Measurements from ENCODE around the gene C3AR1. TPM values are rescaled to one million over a fixed set of nuclear protein-coding genes. Genes with fewer than 3 reads are reported as not detected.
"Not testable (repeated sequence)": the region's sequence is repeated elsewhere in the genome, so short reads cannot be mapped to it uniquely, and the experiment has no call there.

Gene C3AR1
- total and polyA plus RNA-seq, 5 donors, result 2.4 to 9.6 (median 7.3) TPM

DNA sequence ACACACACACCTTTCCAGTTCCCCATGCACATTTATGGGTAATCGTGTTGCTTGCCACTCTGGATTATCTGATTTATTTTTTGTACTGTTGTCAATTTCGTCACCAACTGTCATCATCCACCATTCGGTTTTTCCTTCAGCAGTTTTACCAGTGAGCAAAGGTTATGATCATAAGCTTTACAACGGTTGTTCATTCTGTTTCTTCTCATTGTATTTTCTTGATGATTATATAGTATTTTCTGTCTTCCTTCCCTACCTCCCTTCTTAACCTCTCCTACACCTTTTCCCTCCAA lies 16.6 kb upstream of the C3AR1 start:
- no peak for ATAC-seq
- H3K4me1 ChIP-seq (ENCODE audit: control insufficient read depth, insufficient read depth, low read length), result peaks cover 1% of the 10 kb centered on the region
- intact Hi-C loops (cut with DNase I), result loop anchor here in 1 of 4 donors (5.0 kb wide), 1 partner anchor 40 kb away; no protein-coding TSS in a partner anchor

DNA sequence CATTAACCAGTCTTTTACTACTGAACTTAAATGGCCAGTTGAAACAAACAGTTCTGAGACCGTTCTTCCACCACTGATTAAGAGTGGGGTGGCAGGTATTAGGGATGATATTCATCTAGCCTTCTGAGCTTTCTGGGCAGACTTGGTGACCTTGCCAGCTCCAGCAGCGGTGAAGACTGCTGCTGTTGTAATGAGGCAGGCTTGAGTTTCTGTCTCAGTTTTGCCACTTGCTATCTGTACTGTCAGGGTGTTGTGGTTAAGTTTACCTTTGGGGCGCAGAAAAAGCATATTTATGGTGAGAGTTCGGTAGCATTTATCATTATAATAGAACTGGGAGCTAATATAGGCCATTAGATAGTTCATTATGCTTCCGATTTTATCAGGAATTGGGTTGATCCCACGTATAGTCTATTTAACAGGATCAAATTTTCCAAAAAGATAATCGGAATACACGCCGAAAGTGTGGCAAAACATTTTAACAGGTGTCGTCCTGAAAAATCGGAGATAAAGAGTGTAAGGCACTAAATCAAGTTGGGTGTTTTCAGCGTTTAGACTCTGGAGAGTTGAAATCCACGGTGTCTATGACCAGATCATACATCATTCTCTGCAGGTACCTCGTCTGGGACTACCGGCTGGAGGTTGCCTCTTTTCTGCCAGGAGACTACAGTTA lies 15.2 kb upstream of the C3AR1 start:
- no peaks in the 10 kb centered on the region for H3K4me1 ChIP-seq (ENCODE audit: control insufficient read depth, insufficient read depth, low read length)
- peak overlapping the region; percentile 68 for H3K4me3 ChIP-seq (ENCODE audit: low read length)
- intact Hi-C loops (cut with DNase I), result loop anchor here in 1 of 4 donors (5.0 kb wide), 1 partner anchor 39 kb away; no protein-coding TSS in a partner anchor
- no peaks in the 10 kb centered on the region for H3K27me3 ChIP-seq (ENCODE audit: control insufficient read depth, insufficient read depth)
- no peaks in the 10 kb centered on the region for H3K9me3 ChIP-seq (ENCODE audit: control insufficient read depth, low read length)
- DNase-seq, result no peak
- 2% methylated on average over 15 of the region's 15 CpGs for WGBS
- peak; percentile 26 to 31 for ATAC-seq
- H3K27ac ChIP-seq (ENCODE audit: low read length), result peak overlapping the region; percentile 90

More for the DNA sequence above, 16.6 kb upstream of the C3AR1 start:
- 4% methylated on average over 4 of the region's 4 CpGs for WGBS
- Histone ChIP-seq H3K9me3 (ENCODE audit: control insufficient read depth, low read length) (no peaks in the 10 kb centered on the region), H3K27ac (ENCODE audit: low read length) (peak overlapping the region; percentile 79), H3K4me3 (ENCODE audit: low read length) (peak overlapping the region; percentile 68), H3K27me3 (ENCODE audit: control insufficient read depth, insufficient read depth) (no peaks in the 10 kb centered on the region)
- DNase-seq, result no peak

DNA sequence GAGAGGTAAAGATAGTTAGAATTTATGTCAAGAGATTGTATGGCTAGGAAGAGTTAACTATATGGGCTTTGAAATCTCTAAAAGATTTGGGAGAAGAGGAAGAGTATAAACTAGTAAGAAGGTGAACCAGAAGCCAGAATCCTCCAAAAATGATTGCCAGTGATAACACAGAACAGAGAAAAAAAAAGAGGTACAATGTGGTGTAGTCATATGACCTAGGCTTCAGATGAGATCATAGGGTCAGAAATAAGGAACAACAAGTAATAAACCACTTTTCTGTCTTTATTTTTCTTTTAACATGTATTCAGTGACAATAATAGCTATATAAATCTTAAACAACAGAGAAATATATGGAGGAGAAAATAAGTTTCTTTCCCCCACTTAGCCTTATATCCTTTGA lies 14.0 kb upstream of the C3AR1 start:
- DNase-seq (no peak), ATAC-seq (no peak)
- intact Hi-C loops (cut with DNase I), result loop anchor here in 1 of 4 donors (5.0 kb wide), 1 partner anchor 38 kb away; no protein-coding TSS in a partner anchor
- Histone ChIP-seq H3K9me3 (ENCODE audit: control insufficient read depth, low read length) (no peaks in the 10 kb centered on the region), H3K27ac (ENCODE audit: low read length) (no peak overlapping the region), H3K4me1 (ENCODE audit: control insufficient read depth, insufficient read depth, low read length) (no peaks in the 10 kb centered on the region), H3K27me3 (ENCODE audit: control insufficient read depth, insufficient read depth) (no peaks in the 10 kb centered on the region), H3K4me3 (ENCODE audit: low read length) (no peak overlapping the region)

DNA sequence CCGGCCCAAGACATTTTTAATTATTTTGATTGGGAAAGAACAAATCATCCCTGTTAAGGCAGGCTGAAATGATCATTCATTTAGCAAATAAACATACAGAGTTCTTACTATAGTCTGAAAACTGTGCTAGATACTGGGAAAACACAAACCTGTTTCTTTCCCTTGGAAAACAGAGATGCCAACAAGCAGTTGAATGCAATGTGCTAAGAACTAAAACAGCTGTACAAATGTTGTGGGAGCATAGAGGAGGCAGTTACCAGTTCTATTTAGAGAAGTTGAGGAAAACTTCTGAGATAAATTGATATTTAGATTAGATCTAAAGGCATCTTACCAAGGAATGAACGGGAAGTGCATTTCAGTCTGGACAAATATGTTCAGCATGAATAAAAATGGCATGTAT lies 12.8 kb upstream of the C3AR1 start:
- Histone ChIP-seq H3K4me1 (ENCODE audit: control insufficient read depth, insufficient read depth, low read length) (no peaks in the 10 kb centered on the region), H3K27me3 (ENCODE audit: control insufficient read depth, insufficient read depth) (no peaks in the 10 kb centered on the region), H3K4me3 (ENCODE audit: low read length) (no peak overlapping the region), H3K9me3 (ENCODE audit: control insufficient read depth, low read length) (no peaks in the 10 kb centered on the region), H3K27ac (ENCODE audit: low read length) (no peak overlapping the region)
- WGBS, result 73% methylated on average over 2 of the region's 2 CpGs
- DNase-seq (no peak), ATAC-seq (no peak)
- intact Hi-C loops (cut with DNase I), result no loop called here

DNA sequence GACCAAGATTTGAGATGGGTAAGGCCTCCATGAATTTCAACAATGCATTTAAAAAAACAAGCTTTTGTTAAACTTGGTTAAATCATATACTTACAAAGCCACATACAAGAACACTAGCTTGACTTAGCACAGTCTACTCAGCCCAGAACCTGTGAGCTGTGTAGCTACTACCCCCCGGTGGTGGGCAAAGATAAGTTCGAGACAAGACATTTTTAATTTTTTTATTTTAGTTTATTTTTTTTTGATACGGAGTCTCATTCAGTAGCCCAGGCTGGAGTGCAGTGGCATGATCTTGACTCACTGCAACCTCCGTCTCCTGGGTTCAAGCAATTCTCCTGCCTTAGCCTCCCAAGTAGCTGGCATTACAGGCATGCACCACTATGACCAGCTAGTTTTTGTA lies 12.2 kb upstream of the C3AR1 start:
- Histone ChIP-seq H3K4me3 (ENCODE audit: low read length) (no peak overlapping the region), H3K9me3 (ENCODE audit: control insufficient read depth, low read length) (no peaks in the 10 kb centered on the region), H3K4me1 (ENCODE audit: control insufficient read depth, insufficient read depth, low read length) (no peaks in the 10 kb centered on the region), H3K27ac (ENCODE audit: low read length) (no peak overlapping the region), H3K27me3 (ENCODE audit: control insufficient read depth, insufficient read depth) (no peaks in the 10 kb centered on the region)
- 32% methylated on average over 4 of the region's 4 CpGs for WGBS
- intact Hi-C loops (cut with DNase I), result no loop called here
- DNase-seq (no peak), ATAC-seq (no peak)

DNA sequence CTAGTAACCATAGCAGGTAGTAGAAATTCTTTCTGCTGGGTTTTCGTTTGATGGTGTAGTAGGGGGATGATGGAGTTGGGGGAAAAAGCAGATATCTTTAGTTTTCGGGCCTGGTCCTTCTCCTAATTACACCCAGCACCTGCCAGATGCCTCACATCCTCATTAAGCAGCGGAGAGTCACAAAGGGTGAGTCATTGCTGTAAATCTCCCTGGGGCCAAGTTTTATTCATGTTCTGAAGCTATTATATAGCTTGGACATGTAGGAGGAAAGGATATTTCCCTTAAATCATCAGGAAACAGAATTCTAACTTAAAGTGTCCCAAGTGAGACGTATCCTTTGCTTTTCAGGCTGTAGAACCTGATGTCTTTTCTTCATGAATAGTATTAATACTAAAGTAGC lies 11.0 kb upstream of the C3AR1 start:
- DNase-seq, result no peak
- no peaks in the 10 kb centered on the region for H3K9me3 ChIP-seq (ENCODE audit: control insufficient read depth, low read length)
- no peak overlapping the region for H3K27ac ChIP-seq (ENCODE audit: low read length)
- 55% methylated on average over 4 of the region's 4 CpGs for WGBS
- intact Hi-C loops (cut with DNase I), result no loop called here
- H3K4me3 ChIP-seq (ENCODE audit: low read length), result no peak overlapping the region
- no peaks in the 10 kb centered on the region for H3K27me3 ChIP-seq (ENCODE audit: control insufficient read depth, insufficient read depth)
- ATAC-seq, result no peak
- H3K4me1 ChIP-seq (ENCODE audit: control insufficient read depth, insufficient read depth, low read length), result no peaks in the 10 kb centered on the region

DNA sequence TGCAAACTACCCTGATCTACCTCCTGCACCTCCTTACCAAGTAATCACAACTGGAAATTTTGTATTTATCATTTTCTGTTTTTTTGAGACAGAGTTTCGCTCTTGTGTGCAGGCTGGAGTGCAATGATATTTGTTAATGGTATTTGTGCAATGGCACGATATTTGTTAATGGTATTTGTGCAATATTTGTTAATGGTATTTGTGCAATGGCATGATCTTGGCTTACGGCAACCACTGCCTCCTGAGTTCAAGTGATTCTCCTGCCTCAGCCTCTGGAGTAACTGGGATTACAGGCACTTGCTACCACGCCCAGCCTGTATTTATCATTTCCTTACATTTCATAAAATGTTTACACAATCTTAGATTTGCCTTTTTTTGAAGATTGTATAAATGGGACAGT lies 10.2 kb upstream of the C3AR1 start:
- no peak overlapping the region for H3K27ac ChIP-seq (ENCODE audit: low read length)
- H3K9me3 ChIP-seq (ENCODE audit: control insufficient read depth, low read length), result no peaks in the 10 kb centered on the region
- intact Hi-C loops (cut with DNase I), result no loop called here

DNA sequence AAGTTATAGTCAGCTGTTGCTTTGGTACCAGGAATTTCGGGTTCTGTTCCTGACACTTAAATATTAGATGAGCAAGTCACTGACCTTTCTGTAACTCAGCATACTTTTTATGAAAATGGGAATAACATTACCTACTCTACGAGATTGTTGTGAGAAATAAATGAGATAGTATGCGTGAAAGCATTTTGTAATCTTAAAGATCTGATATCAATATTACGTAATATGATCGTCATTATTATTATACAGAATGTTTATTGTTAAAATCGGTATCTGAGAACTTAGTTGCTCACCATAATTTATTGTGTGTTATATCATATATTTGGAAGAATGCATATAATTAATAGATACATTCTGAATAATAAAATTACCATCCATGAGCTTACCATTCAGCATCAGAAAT lies 9.8 kb upstream of the C3AR1 start:
- Histone ChIP-seq H3K27ac (ENCODE audit: low read length) (no peak overlapping the region), H3K27me3 (ENCODE audit: control insufficient read depth, insufficient read depth) (no peaks in the 10 kb centered on the region), H3K4me1 (ENCODE audit: control insufficient read depth, insufficient read depth, low read length) (no peaks in the 10 kb centered on the region), H3K4me3 (ENCODE audit: low read length) (no peak overlapping the region), H3K9me3 (ENCODE audit: control insufficient read depth, low read length) (no peaks in the 10 kb centered on the region)
- intact Hi-C loops (cut with DNase I), result no loop called here
- 90% methylated on average over 6 of the region's 6 CpGs for WGBS
- DNase-seq (no peak), ATAC-seq (no peak)

More for the DNA sequence above, 10.2 kb upstream of the C3AR1 start:
- 83% methylated on average over 4 of the region's 4 CpGs for WGBS
- H3K27me3 ChIP-seq (ENCODE audit: control insufficient read depth, insufficient read depth), result no peaks in the 10 kb centered on the region
- H3K4me1 ChIP-seq (ENCODE audit: control insufficient read depth, insufficient read depth, low read length), result no peaks in the 10 kb centered on the region
- ATAC-seq, result no peak
- H3K4me3 ChIP-seq (ENCODE audit: low read length), result no peak overlapping the region
- no peak for DNase-seq

DNA sequence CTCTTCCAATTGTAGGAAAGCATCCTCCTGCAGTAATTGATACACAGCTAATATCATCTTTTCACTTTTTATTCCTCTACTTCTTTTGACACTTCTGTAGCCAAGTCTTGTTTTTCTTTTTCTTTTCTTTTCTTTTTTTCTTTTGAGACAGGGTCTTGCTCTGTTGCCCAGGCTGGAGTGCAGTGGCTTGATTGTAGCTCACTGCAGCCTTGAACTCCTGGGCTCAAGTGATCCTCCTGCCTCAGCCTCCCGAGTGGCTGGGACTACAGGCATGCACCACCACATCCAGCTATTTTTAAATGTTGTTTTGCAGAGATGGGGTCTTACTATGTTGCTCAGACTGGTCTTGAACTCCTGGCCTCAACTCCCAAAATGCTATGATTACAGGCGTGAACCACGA lies 5.7 kb upstream of the C3AR1 start:
- H3K27me3 ChIP-seq (ENCODE audit: control insufficient read depth, insufficient read depth); H3K4me3 ChIP-seq (ENCODE audit: low read length); H3K4me1 ChIP-seq (ENCODE audit: control insufficient read depth, insufficient read depth, low read length); H3K9me3 ChIP-seq (ENCODE audit: control insufficient read depth, low read length); DNase-seq; ATAC-seq; H3K27ac ChIP-seq (ENCODE audit: low read length); intact Hi-C loops (cut with DNase I): not testable (repeated sequence)
- WGBS, result 84% methylated on average over 3 of the region's 3 CpGs

DNA sequence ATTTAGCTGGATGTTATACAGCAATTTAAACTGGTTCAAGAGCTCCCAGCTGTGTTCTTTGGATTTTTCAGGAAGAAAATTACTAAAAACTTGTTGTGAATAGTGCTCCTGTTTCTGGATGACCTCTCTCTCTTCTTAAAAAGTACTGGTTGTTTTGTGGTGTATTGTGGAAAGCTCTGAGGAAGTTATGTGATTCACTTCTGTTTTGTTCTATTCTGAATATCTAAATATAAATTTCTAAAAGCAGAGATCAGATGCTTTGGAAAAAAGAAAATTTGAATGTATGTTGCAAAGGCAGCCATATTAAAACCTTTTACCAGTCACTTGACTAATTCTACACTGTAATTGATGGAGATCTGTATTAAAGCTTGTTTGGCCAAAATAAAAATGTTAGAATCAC lies 3.4 kb upstream of the C3AR1 start:
- no peak overlapping the region for H3K4me3 ChIP-seq (ENCODE audit: low read length)
- no peak for ATAC-seq
- intact Hi-C loops (cut with DNase I), result no loop called here
- no peak overlapping the region for H3K27ac ChIP-seq (ENCODE audit: low read length)
- no peaks in the 10 kb centered on the region for H3K9me3 ChIP-seq (ENCODE audit: control insufficient read depth, low read length)
- no peaks in the 10 kb centered on the region for H3K27me3 ChIP-seq (ENCODE audit: control insufficient read depth, insufficient read depth)
- no peak for DNase-seq
- no peaks in the 10 kb centered on the region for H3K4me1 ChIP-seq (ENCODE audit: control insufficient read depth, insufficient read depth, low read length)

DNA sequence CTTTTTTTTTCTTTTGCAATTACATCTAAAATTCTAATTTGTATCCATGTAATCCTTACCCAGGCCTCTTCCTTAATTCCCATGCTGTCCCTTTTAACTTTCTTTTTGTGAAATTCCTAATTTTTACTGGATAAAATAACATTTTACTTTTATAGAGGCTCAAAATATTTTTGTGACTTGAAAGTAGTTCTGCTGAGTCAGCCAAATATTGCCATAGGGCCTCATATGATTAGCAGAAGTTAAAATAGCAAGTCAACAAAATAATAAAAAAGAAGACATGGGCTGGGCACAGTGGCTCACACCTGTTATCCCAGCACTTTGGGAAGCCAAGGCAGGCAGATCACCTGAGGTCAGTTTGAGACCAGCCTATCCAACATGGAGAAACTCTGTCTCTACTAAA lies 2.0 kb downstream of the C3AR1 start:
- H3K4me3 ChIP-seq (ENCODE audit: low read length), result no peak overlapping the region
- ATAC-seq (no peak), DNase-seq (no peak)
- no peaks in the 10 kb centered on the region for H3K4me1 ChIP-seq (ENCODE audit: control insufficient read depth, insufficient read depth, low read length)
- no peak overlapping the region for H3K27ac ChIP-seq (ENCODE audit: low read length)
- intact Hi-C loops (cut with DNase I), result no loop called here
- H3K9me3 ChIP-seq (ENCODE audit: control insufficient read depth, low read length), result no peaks in the 10 kb centered on the region
- H3K27me3 ChIP-seq (ENCODE audit: control insufficient read depth, insufficient read depth), result no peaks in the 10 kb centered on the region

DNA sequence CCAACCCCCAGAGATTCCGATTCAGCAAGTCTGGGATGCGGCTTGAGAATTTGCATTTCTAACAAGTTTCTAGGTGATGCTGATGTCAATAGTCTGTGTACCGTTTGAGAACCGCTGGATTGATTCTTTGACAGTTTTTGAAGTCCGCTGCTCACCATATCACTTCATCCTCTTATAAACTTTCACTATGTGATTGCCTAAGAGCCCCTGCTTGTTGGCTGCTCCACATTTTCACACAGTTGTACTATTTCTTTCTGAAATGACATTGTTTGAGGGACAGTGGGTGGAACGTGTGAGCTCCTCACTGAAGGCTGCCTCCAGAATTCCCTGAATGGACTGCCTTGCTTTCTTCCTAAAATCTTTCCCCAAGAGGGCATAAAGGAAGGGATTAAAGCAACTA lies 7.7 kb downstream of the C3AR1 start:
- ATAC-seq (no peak), DNase-seq (no peak)
- Histone ChIP-seq H3K4me3 (ENCODE audit: low read length) (no peak overlapping the region), H3K27ac (ENCODE audit: low read length) (no peak overlapping the region), H3K9me3 (ENCODE audit: control insufficient read depth, low read length) (no peaks in the 10 kb centered on the region), H3K4me1 (ENCODE audit: control insufficient read depth, insufficient read depth, low read length) (no peaks in the 10 kb centered on the region), H3K27me3 (ENCODE audit: control insufficient read depth, insufficient read depth) (no peaks in the 10 kb centered on the region)
- intact Hi-C loops (cut with DNase I), result no loop called here
- 64% methylated on average over 6 of the region's 6 CpGs for WGBS

Data from right cardiac atrium (tissue), 5 donors.